Measurements from ENCODE around the gene MEGF11. TPM values are rescaled to one million over a fixed set of nuclear protein-coding genes. Genes with fewer than 3 reads are reported as not detected.
"Not testable (repeated sequence)": the region's sequence is repeated elsewhere in the genome, so short reads cannot be mapped to it uniquely, and the experiment has no call there.

MEGF11 gene
- total RNA-seq, 1 donor from 2014 or later = 0.77 TPM

DNA sequence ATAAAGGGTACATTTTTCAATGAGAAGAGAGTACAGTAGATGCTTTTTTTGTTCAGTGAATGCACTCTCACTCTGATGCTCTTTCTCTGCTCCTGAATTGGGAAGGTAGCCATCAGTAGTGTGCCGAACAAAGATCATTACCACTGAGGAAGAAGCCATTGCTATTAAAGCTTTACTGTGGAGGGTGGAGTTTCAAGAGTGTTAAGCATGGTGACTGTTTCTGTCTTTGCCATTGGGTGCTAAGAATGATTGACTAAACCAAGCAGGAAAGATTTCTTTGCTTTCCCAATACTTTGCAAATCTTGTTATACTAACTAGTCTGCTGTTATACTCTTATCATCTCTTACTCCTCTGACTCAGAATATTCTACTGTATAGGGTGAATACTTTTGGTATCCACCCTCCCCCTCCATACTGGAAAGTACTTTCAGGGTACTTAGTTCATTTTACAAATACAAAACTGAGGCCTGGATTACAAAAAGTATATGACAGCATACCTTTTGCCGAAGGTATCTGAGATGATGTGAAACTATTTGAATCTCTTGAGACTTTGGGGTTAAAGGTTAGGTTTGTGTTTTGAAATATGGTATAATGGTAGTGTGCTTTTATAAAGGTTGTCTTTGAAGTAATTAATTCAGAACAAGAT, 382.5 kb downstream of the MEGF11 start:
- peaks cover 17% of the 10 kb centered on the region for H3K36me3 Mint-ChIP-seq (ENCODE audit: low read depth, unreplicated experiment)

DNA sequence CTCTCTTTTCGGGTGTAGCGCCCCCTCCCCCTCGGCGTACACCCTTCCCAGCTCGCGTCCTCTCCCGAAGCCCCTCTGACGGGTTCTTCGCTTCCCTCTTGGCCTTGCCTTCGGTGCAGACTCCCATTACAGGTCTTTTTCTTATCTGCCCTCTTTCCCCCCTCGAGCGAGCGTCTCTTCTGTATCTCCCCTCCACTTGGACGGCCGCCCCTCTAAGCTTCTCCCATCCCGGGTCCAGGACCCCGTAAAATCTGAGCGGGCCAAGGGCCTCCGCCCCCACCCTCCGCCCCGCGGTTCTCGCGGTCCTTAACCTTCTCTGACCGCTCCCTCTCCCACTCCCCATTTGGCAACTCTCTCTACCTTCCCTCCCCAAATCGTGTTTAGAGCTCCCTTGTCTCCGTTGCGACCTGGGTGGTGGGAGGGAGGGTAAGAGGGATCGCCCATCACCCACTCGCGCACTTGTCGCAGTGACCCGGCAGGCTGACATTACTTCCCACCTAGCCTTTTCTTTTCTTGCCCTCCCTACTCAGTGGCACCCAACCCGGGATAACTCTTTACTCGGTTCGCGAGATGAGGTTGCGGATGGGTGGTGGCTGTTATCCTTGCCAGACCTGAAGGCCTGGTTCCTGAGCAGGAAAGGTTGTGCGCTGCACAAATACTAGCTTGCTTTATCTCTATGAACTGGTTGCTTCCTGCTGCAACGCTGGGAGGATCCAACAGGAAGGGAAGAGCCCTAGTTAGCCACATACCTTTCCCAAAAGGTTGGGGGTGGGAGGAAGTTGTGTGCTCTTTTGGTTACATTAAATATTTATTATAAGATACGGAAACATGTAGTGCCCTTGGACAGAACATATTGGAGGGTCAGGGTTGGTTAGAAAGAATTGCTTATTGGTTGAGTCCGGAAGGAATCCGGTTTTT, 383.3 kb downstream of the MEGF11 start:
- H3K4me1 Mint-ChIP-seq (ENCODE audit: unreplicated experiment) = peaks cover 14% of the 10 kb centered on the region
- peak overlapping the region; percentile 98 for H3K27ac Mint-ChIP-seq (ENCODE audit: unreplicated experiment)
- no peaks in the 10 kb centered on the region for H3K9me3 Mint-ChIP-seq (ENCODE audit: unreplicated experiment)
- peaks cover 25% of the 10 kb centered on the region for H3K27me3 Mint-ChIP-seq (ENCODE audit: unreplicated experiment)
- TF ChIP-seq, protein P1, sequence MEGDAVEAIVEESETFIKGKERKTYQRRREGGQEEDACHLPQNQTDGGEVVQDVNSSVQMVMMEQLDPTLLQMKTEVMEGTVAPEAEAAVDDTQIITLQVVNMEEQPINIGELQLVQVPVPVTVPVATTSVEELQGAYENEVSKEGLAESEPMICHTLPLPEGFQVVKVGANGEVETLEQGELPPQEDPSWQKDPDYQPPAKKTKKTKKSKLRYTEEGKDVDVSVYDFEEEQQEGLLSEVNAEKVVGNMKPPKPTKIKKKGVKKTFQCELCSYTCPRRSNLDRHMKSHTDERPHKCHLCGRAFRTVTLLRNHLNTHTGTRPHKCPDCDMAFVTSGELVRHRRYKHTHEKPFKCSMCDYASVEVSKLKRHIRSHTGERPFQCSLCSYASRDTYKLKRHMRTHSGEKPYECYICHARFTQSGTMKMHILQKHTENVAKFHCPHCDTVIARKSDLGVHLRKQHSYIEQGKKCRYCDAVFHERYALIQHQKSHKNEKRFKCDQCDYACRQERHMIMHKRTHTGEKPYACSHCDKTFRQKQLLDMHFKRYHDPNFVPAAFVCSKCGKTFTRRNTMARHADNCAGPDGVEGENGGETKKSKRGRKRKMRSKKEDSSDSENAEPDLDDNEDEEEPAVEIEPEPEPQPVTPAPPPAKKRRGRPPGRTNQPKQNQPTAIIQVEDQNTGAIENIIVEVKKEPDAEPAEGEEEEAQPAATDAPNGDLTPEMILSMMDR (IDR thresholded peaks at IDR 0.05; ENCODE audit: unreplicated experiment) = no peak
- peaks cover 17% of the 10 kb centered on the region for H3K36me3 Mint-ChIP-seq (ENCODE audit: low read depth, unreplicated experiment)
- DNase-seq (ENCODE audit: low spot score) = peak; percentile 54
- H3K4me3 Mint-ChIP-seq (ENCODE audit: unreplicated experiment) = peak overlapping the region; percentile 100

More for the DNA sequence above, 382.5 kb downstream of the MEGF11 start:
- TF ChIP-seq, protein P1 (IDR thresholded peaks at IDR 0.05; ENCODE audit: unreplicated experiment) = no peak
- Mint-ChIP-seq H3K9me3 (ENCODE audit: unreplicated experiment) (no peaks in the 10 kb centered on the region), H3K27me3 (ENCODE audit: unreplicated experiment) (peaks cover 25% of the 10 kb centered on the region), H3K27ac (ENCODE audit: unreplicated experiment) (peak overlapping the region; percentile 98), H3K4me3 (ENCODE audit: unreplicated experiment) (peak overlapping the region; percentile 100), H3K4me1 (ENCODE audit: unreplicated experiment) (peaks cover 14% of the 10 kb centered on the region)
- no peak for DNase-seq (ENCODE audit: low spot score)

DNA sequence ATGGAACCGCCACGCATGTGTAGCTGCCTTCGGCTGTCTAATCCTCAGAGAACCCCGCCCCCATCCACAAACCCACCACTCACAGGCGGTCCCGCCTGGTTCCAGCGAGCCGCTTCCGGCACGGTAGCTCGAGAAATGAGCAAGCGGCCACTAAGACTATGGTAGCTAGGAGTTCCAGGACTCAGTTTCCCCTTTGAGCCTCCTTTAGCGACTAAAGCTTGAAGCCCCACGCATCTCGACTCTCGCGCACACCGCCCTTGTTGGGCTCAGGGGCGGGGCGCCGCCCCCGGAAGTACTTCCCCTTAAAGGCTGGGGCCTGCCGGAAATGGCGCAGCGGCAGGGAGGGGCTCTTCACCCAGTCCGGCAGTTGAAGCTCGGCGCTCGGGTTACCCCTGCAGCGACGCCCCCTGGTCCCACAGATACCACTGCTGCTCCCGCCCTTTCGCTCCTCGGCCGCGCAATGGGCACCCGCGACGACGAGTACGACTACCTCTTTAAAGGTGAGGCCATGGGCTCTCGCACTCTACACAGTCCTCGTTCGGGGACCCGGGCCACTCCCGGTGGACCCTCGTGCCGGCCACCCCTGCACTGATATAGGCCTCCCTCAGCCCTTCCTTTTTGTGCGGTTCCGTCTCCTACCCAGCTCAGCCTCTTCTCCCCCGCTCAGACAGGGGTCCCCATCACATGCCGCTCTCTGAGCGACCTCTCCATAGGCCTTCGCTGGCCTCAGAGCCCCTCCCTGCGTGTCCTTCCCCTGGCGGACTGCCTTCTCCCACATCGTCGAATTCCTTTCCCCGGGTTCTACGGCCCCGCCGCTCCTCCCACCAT, 384.2 kb downstream of the MEGF11 start, which contains the start of gene RAB11A:
RAB11A (plus strand) TSS at position 366 of the 828 bp plus-strand sequence; CDS start at position 461, 95 bp downstream.
- TF ChIP-seq, protein P1 (IDR thresholded peaks at IDR 0.05; ENCODE audit: unreplicated experiment) = peak; percentile 27
- H3K27me3 Mint-ChIP-seq (ENCODE audit: unreplicated experiment) = peaks cover 25% of the 10 kb centered on the region
- no peaks in the 10 kb centered on the region for H3K9me3 Mint-ChIP-seq (ENCODE audit: unreplicated experiment)

DNA sequence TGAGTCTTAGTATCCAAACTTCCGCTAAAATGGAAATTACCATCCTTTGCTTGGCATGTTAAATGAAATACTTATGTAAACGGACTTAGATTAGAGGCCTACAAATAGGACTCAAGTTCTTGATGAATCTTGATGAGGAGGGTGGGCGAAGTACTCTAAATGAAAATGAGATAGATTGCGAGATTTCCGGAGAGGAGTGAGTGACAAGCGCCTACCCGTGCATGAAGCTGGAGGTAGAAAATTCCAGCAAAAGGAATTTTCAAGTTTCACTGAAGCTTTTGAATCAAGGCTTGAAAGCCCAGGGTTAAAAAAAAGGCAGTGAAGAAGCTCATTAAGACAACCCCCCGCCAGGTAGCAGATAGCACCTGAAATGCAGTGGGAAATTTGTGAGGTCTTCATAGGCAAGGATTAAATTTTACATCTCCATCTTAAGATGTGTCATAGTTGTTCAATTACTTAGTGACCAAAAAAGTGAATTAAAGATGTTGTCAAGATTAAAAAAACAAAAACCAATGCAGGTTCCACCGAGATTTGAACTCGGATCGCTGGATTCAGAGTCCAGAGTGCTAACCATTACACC, 384.9 kb downstream of the MEGF11 start:
- no peak for DNase-seq (ENCODE audit: low spot score)
- Mint-ChIP-seq H3K27ac (ENCODE audit: unreplicated experiment) (peak overlapping the region; percentile 98), H3K4me3 (ENCODE audit: unreplicated experiment) (peak overlapping the region; percentile 100)

More for the DNA sequence above, 384.2 kb downstream of the MEGF11 start, which contains the start of gene RAB11A:
- H3K4me3 Mint-ChIP-seq (ENCODE audit: unreplicated experiment) = peak within 1 kb of the TSS; percentile 100
- H3K27ac Mint-ChIP-seq (ENCODE audit: unreplicated experiment) = peak within 1 kb of the TSS; percentile 98
- DNase-seq (ENCODE audit: low spot score) = peak; percentile 91
- peaks cover 11% of the 10 kb centered on the region for H3K4me1 Mint-ChIP-seq (ENCODE audit: unreplicated experiment)
- H3K36me3 Mint-ChIP-seq (ENCODE audit: low read depth, unreplicated experiment) = peaks cover 13% of the 10 kb centered on the region

DNA sequence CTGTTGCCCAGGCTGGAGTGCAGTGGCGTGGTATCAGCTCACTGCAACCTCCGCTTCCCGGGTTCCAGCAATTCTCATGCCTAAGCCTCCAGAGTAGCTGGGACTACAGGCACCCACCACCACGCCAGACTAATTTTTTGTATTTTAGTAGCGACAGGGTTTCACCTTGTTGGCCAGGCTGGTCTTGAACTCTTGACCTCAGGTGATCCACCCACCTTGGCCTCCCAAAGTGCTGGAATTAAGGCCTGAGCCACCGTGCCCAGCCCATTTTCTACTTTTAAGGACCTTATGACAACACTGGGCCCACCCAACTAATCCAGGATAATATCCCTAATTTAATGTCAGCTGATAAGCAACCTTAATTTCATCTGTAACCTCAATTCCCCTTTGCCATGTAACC, 385.6 kb downstream of the MEGF11 start:
- H3K4me3 Mint-ChIP-seq (ENCODE audit: unreplicated experiment); H3K9me3 Mint-ChIP-seq (ENCODE audit: unreplicated experiment); DNase-seq (ENCODE audit: low spot score); H3K27ac Mint-ChIP-seq (ENCODE audit: unreplicated experiment): not testable (repeated sequence)
- H3K36me3 Mint-ChIP-seq (ENCODE audit: low read depth, unreplicated experiment) = peaks cover 12% of the 10 kb centered on the region
- H3K4me1 Mint-ChIP-seq (ENCODE audit: unreplicated experiment) = peaks cover 11% of the 10 kb centered on the region
- peaks cover 25% of the 10 kb centered on the region for H3K27me3 Mint-ChIP-seq (ENCODE audit: unreplicated experiment)

More for the DNA sequence above, 384.9 kb downstream of the MEGF11 start:
- peaks cover 25% of the 10 kb centered on the region for H3K27me3 Mint-ChIP-seq (ENCODE audit: unreplicated experiment)
- peaks cover 12% of the 10 kb centered on the region for H3K36me3 Mint-ChIP-seq (ENCODE audit: low read depth, unreplicated experiment)
- peaks cover 11% of the 10 kb centered on the region for H3K4me1 Mint-ChIP-seq (ENCODE audit: unreplicated experiment)
- TF ChIP-seq, protein P1 (IDR thresholded peaks at IDR 0.05; ENCODE audit: unreplicated experiment) = no peak
- H3K9me3 Mint-ChIP-seq (ENCODE audit: unreplicated experiment) = no peaks in the 10 kb centered on the region
